ENCODE results near the gene INPP4B.

DNA sequence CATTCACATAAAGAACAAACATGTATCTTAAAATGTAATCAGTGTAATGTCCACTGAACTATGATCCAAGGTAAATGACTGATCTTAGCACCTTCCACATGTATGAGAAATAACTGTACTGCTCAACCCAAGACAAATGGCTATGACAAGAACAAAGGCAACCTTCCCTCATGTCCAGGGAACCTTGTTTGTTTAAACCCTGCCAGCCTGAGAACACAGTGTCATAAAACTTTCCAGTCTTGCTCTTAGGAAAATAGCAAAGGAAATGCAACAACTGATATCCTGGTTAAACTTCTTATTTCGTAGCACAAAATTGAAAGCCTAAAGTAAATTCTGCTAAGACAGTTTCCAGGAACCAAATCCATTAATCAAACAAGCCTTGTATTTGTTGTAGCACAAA lies 715.4 kb downstream of the INPP4B start:
- TF ChIP-seq CTCF (IDR thresholded peaks at IDR 0.05; ENCODE audit: low read depth, low read length) (no peak), EZH2phosphoT487 (IDR thresholded peaks at IDR 0.05; ENCODE audit: low read depth) (no peak)
